RPMI7951 (cell line): ENCODE measurements around the gene STUM. TPM values are rescaled to one million over a fixed set of nuclear protein-coding genes. Genes with fewer than 3 reads are reported as not detected.

ENCODE experiments used
- DNase-seq: peaks from one replicate; pipeline ENCODE4 v3.0.0-alpha.2; 2012; ENCODE audit warnings: low read depth
- total RNA-seq: library from RNA; depleted of rRNA; stranded (reverse); fragments of >200 nt; shearing (Covaris generic); gene quantifications from 2 replicates; pipeline ENCODE4 v1.2.3, GENCODE V29; 2014

The STUM gene
- total RNA-seq, 1 experiment from 2014 or later: not detected

DNA sequence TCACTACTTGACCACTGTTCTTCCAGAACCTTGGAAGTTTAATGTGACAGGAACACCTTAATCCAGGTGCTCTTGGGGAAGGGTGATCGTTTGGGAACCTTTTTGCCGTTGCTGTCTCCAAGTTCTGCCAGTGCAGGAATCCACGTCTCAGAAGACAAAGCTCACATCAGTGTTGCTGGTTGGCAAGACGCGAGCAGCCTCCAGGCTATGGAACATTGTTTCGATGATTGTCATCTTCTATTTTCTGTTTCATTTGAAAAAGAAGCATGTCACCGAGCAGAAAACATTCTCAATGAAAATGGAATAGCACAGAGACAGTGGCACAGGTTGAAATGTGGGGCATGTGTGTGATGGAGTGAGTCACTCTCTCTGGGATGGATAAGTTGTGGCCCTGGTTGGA, 11.7 kb downstream of the STUM start:
- DNase-seq: no peak

DNA sequence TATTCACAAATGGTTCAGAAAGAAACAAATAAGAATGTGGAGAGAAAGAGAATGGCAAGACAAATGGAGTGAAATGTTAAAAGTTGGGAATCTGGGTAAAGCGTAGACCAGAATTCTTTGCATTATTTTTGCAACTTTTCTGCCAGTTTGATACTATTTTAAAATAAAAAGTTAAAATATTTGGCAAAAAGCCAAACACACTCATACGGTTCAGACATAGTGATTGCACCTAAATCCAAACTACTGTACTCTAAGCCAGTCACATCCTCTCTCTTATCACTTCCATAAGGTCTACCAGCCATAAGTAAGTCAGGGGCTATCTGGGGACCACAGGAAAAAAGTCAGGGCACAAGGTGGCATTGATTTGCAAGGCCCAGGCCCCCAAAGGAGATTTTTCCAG, 14.4 kb downstream of the STUM start:
- no peak for DNase-seq

DNA sequence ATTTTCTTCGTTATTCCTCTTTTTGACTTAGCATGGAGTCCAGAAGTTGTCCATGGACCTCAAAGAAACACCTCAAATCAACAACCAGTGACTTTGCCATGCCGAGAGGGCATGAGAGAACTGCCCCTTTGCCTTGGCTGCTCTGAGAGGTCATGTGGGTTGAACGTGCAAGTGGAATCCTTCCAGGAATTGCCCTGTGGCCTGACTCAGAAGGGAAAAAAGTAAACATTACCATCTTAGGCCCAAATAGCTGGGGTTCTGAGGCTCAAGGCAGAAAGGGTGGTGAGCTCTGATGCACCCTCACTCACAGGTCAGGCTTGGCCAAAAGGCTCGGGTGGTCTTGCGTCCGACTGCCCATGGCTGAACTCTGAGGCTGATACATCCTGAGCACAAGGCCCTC, 15.1 kb downstream of the STUM start:
- DNase-seq: no peak

- no peak for DNase-seq
These were observed 16.9 kb downstream of the STUM start for GRCh38 chr1:226565476-226565875.

- no peak for DNase-seq
These were observed 17.7 kb downstream of the STUM start for GRCh38 chr1:226566234-226566633.

DNA sequence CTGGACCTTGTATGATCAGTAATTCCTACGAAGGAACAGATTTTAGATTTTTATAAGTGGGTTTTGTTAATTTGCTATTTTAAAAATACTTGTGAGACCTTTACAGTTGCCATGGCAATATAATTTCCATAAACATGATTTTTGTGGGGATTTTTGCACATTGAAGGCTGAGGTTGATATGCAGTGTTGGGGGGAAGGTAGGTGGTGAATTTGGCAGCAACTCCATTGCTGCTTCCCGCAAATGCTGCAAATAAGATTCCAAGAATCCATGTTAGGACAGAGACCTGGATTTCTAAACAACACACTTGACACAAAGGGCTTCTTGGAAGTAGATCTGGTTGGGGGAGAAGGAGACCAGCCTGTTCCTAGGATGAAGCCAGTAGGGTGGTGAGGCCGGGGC, 18.2 kb downstream of the STUM start:
- no peak for DNase-seq

GRCh38 chr1:226568077-226568831, 19.7 kb downstream of the STUM start:
- DNase-seq: no peak

DNA sequence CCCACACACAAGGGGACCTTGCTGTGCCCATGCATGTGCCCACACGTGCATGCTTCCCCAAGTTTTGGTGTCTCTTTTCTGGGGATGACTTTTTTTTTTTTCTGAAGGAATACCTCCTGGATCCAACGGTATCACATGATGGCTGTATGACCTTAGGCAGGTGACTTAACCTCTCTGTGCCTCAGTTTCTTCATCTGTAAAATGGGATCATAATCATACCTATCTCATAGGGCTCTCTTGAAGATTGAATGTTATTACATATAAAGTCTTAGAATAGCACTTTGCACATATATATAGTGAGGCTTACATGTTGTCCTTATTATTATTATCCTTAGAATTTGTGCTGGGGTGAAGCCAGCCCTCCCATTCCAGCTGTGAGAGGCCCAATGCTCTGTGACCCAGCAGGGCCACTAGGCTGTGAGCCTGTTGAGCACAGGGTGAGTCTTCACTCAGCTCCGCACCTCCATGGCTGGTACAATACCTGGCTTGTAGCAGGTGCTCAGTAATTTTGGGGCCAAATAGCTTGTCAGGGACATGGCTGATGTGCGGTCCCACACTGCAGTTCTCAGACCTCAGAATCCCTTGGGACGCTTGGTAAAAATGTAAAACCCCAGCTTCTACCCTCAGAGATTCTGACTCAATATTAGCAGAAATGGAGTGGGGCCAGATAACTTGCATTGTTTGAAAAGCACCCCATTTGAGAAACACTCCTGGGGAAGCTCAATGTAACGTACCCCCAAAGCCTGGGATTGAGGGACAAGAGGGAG, 20.6 kb downstream of the STUM start:
- DNase-seq: no peak

GRCh38 chr1:226569879-226570547, 21.4 kb downstream of the STUM start:
- DNase-seq: no peak

DNA sequence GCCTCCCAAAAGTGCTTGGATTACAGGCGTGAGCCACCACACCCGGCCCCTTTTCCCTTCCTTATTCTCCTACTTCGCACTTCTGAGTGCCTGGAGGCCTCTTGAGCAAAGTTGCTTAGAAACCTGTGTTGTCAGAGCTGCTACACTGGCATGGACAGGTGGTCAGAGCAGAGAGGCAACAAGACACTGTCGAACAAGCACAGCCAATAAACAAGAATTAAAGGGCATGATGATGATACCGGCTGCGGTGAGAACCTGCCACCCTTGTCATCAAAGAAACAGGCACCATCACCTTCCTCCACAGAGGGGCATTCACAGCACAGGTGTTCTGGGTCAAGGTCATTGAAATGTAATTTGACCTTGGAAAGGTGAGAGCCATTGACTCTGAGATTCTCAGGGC, 23.3 kb downstream of the STUM start:
- DNase-seq: no peak

DNA sequence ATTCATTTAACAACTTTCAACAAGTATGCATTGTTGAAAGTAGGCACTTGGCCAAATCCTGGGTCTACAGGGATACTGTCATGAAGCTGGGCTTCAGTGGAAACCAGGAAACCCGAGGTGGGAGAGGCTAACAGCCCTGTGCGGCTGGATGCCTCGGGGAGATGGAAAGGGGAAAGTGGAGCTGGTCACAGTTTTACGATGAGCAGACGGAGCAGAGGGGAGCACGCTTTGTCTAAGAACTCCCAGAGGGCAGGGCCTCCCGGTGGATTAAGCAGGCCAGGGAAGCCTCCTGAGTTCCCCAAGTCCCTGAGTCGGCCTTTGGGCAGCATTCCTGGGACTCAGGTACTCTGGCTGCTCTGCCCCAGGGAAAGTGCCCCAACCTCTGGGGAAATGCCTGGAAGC, 23.8 kb downstream of the STUM start:
- DNase-seq: no peak

DNA sequence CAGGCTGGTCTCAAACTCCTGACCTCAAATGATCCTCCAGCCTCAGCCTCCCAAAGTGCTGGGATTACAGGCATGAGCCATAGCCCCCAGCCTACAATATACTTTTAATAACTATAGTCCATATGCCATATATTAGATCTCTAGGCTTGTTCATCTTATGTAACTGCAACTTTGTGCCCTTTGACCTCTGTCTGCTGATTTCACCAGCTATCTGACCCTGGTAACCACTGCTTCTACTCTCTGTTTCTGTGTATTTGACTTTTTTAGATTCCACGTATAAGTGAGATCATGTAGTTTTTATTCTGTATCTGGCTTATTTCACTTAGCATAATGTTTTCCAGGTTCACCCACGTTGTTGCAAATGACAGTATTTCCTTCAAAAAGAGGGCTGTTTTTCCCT, 25.5 kb downstream of the STUM start:
- no peak for DNase-seq

DNA sequence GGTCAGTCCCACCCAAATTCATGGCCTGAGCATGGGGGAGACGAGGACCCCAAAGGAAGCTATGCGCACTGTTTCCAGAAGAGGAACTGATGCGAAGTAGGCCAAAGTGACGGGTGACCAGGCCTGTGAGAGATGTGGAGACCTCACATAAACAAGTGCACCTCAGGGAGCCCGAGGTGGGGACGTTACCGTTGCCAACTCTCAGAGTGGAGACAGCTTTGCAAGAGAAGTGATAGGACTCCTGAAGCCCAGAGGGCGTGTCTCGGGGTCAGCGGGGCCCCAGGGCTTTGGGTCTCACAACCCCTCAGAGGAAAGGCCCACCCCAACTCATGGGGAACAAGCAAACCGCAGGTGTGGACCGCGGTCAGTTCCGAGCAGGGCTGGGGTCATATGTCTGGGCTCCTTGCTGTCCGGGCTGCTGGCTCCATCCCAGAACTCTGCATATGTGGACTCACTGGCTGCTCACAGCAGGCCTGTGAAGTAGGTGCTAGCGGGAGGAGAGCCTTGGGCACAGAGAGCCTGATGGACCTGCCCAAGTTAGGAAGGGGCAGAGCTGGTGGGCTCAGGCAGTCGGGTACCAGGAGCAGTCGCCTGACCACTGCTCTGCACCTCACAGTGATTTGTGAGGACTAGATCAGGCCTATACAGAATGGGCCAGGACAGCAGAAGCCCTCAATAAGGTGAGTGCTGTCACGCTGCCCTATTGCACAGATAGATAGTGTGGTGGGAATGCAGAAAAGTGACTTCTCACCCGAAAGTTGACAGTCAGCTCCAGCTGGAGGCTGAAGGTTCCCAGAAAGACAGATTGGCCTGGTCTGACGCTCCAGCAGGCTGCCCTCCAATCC, 26.2 kb downstream of the STUM start:
- no peak for DNase-seq

DNA sequence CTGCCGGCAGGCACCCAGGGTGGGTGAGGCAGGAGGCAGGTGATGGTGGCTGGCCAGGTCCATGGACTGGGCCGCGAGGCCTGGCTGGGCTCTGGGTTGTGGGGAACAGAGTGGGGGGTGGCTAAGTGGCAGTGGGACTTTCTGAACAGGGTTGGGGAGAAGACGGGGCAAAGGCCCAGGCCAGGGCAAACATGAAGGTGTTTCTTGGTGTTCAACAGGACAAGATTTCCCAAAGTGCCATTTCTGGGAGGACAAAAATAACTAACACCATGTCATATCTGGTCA, 26.8 kb downstream of the STUM start:
- no peak for DNase-seq

DNA sequence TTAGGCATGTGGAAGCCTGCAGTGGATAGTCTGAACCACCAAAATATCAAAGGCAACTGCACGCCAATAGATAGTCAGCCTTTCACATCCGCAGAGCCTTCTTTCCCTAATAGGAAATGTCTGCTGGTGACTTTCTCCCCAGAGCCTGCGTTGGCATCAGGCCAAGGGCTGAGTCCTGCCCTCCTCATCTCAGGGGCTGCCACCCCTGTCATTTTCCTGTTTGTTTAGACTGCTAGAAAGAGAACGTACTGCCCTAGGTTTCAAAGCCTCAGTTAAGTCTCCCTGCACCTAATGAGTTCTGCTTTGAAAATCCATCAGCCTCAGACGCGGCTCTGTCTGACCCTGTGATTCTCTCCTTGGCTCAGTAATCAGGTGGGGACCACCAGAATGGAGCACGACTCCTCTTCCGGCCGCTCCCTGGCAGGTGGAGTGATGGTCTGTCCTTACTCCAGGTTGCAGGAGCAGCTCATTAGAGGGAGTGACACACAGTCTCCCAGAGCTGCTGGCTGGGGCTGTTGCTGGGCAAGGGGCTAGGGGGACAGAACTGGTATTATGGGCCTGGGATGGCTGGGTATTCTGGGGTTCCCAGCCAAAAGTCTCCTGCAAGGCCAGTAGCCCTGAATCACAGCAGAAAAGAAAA, 27.3 kb downstream of the STUM start:
- no peak for DNase-seq

DNA sequence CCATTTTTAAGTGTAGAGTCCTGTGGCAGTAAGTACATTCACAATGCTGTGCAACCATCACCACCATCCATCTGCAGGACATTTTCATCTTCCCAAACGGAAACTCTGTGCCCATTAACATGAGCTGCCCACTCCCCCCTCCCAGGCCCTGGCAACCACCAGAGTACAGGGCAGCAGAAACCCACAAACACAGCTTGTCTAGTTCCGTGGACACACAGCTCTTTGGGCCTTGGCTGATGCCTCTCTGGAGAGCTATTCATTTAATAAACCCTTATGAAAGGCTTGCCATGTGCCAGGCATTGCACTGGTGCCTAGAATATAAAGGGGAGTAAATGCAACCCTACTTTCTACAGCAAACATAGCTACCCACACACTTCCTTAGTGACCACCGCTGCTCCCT, 28.0 kb downstream of the STUM start:
- no peak for DNase-seq

DNA sequence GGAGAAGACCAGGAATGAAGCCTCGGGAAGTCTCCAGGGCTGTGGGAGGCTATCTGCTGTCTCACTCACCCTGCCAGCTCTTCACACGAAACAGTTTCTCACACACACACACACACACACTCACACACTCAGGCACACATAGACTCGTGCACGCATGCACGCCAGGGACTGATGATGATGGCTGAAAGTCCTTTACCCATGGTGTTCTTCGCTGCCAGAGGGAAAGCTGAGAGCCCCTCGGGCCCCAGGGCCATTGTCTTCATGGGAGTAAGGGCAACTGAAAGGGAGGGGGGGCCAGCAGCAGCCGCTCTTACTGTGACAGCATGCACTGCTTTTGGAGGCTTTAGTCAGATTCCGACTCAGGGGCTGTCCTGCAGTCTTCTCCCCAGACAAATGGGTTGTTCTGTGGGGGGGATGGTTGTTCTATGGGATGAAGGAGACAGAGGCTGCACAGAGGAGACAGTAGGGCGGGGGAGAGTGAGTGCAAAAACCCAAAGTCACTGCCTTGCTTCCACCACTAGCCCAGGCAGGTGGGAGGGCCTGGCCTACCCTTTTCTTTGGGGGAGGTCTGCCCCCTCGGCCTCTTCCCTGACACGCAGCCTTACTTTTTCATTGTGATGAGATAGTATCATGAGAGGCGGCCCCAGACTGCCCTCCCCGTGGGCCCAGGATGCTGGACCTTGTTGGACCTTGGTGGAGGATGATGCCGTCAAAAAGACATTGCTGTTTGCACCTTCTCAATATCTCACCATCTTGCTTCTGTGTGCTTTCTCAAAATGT, 29.0 kb downstream of the STUM start:
- DNase-seq: no peak

GRCh38 chr1:226578946-226579578, 30.5 kb downstream of the STUM start:
- no peak for DNase-seq

DNA sequence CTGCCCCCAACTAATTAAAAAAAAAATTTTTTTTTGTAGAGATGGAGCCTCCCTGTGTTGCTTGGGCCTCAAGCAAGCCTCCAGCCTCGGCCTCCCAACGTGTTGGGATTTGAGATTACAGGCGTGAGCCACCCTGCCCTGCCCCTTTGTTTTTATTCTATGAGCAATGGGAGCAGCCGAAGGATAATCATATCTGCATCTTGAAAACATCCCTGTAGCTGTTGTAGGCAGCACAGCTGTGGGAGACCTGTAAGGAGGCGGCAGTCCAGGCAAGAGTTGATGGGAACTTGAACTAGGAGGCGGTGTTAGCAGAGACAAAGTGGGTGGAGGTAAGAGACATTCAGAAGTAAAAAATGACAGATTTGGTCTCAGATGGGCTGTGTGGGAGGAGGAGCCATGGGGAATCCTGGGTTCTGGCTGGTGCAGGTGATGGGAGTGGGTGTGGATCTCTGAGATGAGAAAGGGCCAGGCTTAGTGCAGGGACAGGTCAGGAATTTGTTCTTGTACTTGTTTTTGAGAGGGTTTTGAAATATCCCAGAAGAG, 31.3 kb downstream of the STUM start:
- DNase-seq: no peak

- DNase-seq: no peak
These were observed 32.2 kb downstream of the STUM start for GRCh38 chr1:226580625-226581270.
